Loucy (cell line): ENCODE measurements around the gene ANK3.

Experiments
- EZH2phosphoT487 ChIP-seq: fragments of 200-600 bp; IDR thresholded peaks from 2 replicates; pipeline ENCODE4 v1.6.1; 2018; ENCODE audit warnings: antibody characterized with exemption, mild to moderate bottlenecking, moderate library complexity, borderline replicate concordance
- TF ChIP-seq, protein P1 (sequence below): fragments of 200-600 bp; sonication (generic); conservative IDR thresholded peaks from 2 replicates; pipeline ENCODE4 v1.5.1; 2014; ENCODE audit warnings: mild to moderate bottlenecking, antibody characterized with exemption, low read length

- TF ChIP-seq, protein P1, sequence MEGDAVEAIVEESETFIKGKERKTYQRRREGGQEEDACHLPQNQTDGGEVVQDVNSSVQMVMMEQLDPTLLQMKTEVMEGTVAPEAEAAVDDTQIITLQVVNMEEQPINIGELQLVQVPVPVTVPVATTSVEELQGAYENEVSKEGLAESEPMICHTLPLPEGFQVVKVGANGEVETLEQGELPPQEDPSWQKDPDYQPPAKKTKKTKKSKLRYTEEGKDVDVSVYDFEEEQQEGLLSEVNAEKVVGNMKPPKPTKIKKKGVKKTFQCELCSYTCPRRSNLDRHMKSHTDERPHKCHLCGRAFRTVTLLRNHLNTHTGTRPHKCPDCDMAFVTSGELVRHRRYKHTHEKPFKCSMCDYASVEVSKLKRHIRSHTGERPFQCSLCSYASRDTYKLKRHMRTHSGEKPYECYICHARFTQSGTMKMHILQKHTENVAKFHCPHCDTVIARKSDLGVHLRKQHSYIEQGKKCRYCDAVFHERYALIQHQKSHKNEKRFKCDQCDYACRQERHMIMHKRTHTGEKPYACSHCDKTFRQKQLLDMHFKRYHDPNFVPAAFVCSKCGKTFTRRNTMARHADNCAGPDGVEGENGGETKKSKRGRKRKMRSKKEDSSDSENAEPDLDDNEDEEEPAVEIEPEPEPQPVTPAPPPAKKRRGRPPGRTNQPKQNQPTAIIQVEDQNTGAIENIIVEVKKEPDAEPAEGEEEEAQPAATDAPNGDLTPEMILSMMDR = no peak
- TF ChIP-seq EZH2phosphoT487 = no peak
Measured at GRCh38 chr10:60023155-60023877, 366.4 kb downstream of the ANK3 start.
